ENCODE measurements around the gene CSF1R. TPM values are rescaled to one million over a fixed set of nuclear protein-coding genes. Genes with fewer than 3 reads are reported as not detected.

The CSF1R gene
- polyA plus RNA-seq, 4 donors, result 4.1 to 31.1 (median 6.1) TPM

DNA sequence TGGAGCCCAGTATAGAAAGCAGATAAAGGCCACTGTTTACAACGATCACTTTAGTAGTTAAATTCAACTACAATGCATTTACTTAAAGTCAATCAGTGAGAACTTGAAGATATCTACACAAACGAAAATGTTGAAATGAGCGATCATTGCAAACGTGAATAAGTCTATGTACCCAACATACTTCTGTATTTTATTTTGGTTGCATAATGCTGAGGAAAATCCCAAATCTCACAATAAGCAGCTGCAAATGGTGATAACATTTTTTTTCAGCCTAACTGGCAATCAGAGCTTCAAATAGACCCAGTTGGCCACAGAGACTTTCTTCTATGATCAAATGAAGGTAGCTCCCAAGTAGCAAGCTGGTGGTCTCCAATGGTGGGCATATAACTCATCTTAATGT is 37.2 kb upstream of the CSF1R start:
- H3K36me3 ChIP-seq (ENCODE audit: control insufficient read depth in 3 of 3, insufficient read depth in 2 of 3, low read depth in 1 of 3, low read length in 3 of 3), result peaks cover 0 to 52% (median 0%) of the 10 kb centered on the region in 3 donors
- H3K4me1 ChIP-seq (ENCODE audit: control insufficient read depth in 3 of 3, insufficient read depth in 2 of 3, low read depth in 1 of 3, low read length in 2 of 3), result peaks cover 0 to 19% (median 0%) of the 10 kb centered on the region in 3 donors
- H3K27ac ChIP-seq (ENCODE audit: low read depth in 1 of 3, low read length in 2 of 3), result no peak overlapping the region
- H3K27me3 ChIP-seq (ENCODE audit: control insufficient read depth in 3 of 3, insufficient read depth in 3 of 3, low read length in 3 of 3), result no peaks in the 10 kb centered on the region
- DNase-seq, result no peak
- 76 to 85% (median 80%) methylated on average over 4 of the region's 4 CpGs for WGBS, 3 donors
- H3K4me3 ChIP-seq (ENCODE audit: low read depth in 1 of 3, low read length in 3 of 3), result no peak overlapping the region
- no peak for FAIRE-seq
- H3K9me3 ChIP-seq (ENCODE audit: control insufficient read depth in 2 of 2, insufficient read depth in 1 of 2, low read depth in 1 of 2, low read length in 1 of 2), result no peaks in the 10 kb centered on the region

DNA sequence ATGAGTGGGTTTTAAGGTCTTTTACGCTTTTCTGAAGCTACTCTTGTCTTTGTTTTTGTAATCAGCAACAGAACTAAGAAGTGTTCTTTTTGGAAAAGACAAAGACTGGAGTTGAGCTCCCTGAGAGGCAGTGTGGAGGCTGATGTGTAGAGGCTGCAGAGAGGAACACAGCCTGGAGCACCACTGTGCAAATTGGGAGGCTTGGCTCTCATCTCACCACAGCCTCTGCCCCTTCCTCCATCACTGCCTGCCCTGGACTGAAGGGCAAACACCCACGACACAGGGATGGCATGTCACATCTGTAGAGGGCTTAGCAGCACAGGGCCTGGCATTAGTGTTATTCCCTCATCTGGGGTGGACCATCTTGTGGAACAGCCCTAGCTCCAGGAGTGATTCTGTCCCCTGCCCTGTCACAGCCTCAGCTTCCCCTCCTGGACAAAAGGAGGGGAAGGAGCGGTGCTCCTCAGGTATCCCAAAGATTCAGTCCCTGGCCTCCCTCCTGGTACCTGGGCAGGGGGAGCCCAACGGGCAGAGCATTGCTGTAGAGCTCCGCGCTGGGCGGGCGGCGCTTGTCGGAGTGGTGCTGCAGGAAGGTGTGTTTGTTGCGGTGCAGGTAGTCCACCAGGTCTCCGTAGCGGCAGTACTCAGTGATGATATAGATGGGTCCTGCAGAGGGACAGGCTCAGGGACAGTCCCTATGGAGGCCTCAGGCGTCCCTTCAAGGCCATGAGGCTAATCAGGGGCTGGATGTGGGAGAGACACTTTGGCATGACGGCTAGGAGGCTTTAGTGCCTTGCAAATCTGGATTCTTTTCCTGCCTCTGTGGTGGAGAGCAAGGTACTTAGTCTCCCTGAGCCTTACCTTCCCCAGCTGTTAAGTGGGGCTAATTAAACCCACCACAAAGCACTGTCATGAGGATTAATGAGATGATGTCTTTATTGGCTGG is 36.5 kb upstream of the CSF1R start:
- Histone ChIP-seq H3K9me3 (ENCODE audit: control insufficient read depth in 2 of 2, insufficient read depth in 1 of 2, low read depth in 1 of 2, low read length in 1 of 2) (no peaks in the 10 kb centered on the region), H3K36me3 (ENCODE audit: control insufficient read depth in 3 of 3, insufficient read depth in 2 of 3, low read depth in 1 of 3, low read length in 3 of 3) (peaks cover 0 to 54% (median 0%) of the 10 kb centered on the region in 3 donors), H3K27me3 (ENCODE audit: control insufficient read depth in 3 of 3, insufficient read depth in 3 of 3, low read length in 3 of 3) (no peaks in the 10 kb centered on the region), H3K4me1 (ENCODE audit: control insufficient read depth in 3 of 3, insufficient read depth in 2 of 3, low read depth in 1 of 3, low read length in 2 of 3) (peaks cover 0 to 19% (median 0%) of the 10 kb centered on the region in 3 donors), H3K27ac (ENCODE audit: low read depth in 1 of 3, low read length in 2 of 3) (peak overlapping the region in 1 of 3 donors; percentile 19), H3K4me3 (ENCODE audit: low read depth in 1 of 3, low read length in 3 of 3) (no peak overlapping the region)
- DNase-seq (no peak), FAIRE-seq (no peak)
- 80 to 86% (median 83%) methylated on average over 15 of the region's 15 CpGs for WGBS, 3 donors

GRCh38 chr5:150122158-150122510 is 35.8 kb upstream of the CSF1R start:
- H3K36me3 ChIP-seq (ENCODE audit: control insufficient read depth in 3 of 3, insufficient read depth in 2 of 3, low read depth in 1 of 3, low read length in 3 of 3), result peaks cover 0 to 53% (median 0%) of the 10 kb centered on the region in 3 donors
- FAIRE-seq (no peak), DNase-seq (peak; percentile 92 to 97)
- H3K4me1 ChIP-seq (ENCODE audit: control insufficient read depth in 3 of 3, insufficient read depth in 2 of 3, low read depth in 1 of 3, low read length in 2 of 3), result peaks cover 0 to 19% (median 0%) of the 10 kb centered on the region in 3 donors
- H3K27me3 ChIP-seq (ENCODE audit: control insufficient read depth in 3 of 3, insufficient read depth in 3 of 3, low read length in 3 of 3), result no peaks in the 10 kb centered on the region
- H3K4me3 ChIP-seq (ENCODE audit: low read depth in 1 of 3, low read length in 3 of 3), result no peak overlapping the region
- H3K9me3 ChIP-seq (ENCODE audit: control insufficient read depth in 2 of 2, insufficient read depth in 1 of 2, low read depth in 1 of 2, low read length in 1 of 2), result no peaks in the 10 kb centered on the region
- 8 to 45% (median 19%) methylated on average over 5 of the region's 5 CpGs for WGBS, 3 donors
- H3K27ac ChIP-seq (ENCODE audit: low read depth in 1 of 3, low read length in 2 of 3), result no peak overlapping the region

DNA sequence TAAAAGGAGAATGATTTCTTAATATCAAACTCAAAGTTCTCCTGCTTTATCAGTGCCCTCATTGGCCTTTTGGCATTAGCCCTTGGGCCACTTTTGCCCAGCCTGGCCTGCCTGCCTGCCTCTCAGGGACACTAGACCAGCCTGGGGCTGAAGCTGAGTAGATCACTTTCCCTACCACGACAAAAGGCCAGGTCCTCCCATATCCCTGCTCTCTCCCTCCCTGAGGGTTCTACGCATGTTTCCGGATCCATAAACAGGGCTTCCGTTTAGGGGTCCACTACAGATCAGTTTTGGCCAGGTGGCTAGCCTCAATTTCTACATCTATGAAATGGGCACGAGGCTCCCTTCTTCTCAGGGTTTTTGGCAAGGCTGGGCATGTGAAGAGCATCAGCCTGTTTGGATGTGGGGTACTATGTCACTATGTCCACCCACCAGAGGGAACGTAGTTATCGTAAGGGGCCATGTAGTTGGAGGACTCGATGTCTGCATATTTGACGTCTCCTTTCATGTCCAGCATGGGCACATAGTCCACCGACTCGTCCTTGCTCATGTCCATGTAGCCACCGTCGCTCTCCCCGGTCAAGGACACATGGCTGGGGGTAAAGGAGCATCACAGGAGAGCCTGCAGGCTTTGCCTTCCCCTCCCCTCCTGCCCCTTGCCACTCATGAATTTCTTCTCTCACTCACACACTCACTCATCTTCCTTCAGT is 35.2 kb upstream of the CSF1R start:
- H3K27me3 ChIP-seq (ENCODE audit: control insufficient read depth in 3 of 3, insufficient read depth in 3 of 3, low read length in 3 of 3), result no peaks in the 10 kb centered on the region
- no peak overlapping the region for H3K4me3 ChIP-seq (ENCODE audit: low read depth in 1 of 3, low read length in 3 of 3)
- no peak for DNase-seq
- H3K27ac ChIP-seq (ENCODE audit: low read depth in 1 of 3, low read length in 2 of 3), result no peak overlapping the region
- no peak for FAIRE-seq
- H3K4me1 ChIP-seq (ENCODE audit: control insufficient read depth in 3 of 3, insufficient read depth in 2 of 3, low read depth in 1 of 3, low read length in 2 of 3), result peaks cover 0 to 19% (median 0%) of the 10 kb centered on the region in 3 donors
- 66 to 86% (median 76%) methylated on average over 14 of the region's 14 CpGs for WGBS, 3 donors
- no peaks in the 10 kb centered on the region for H3K9me3 ChIP-seq (ENCODE audit: control insufficient read depth in 2 of 2, insufficient read depth in 1 of 2, low read depth in 1 of 2, low read length in 1 of 2)
- H3K36me3 ChIP-seq (ENCODE audit: control insufficient read depth in 3 of 3, insufficient read depth in 2 of 3, low read depth in 1 of 3, low read length in 3 of 3), result peaks cover 0 to 48% (median 0%) of the 10 kb centered on the region in 3 donors

DNA sequence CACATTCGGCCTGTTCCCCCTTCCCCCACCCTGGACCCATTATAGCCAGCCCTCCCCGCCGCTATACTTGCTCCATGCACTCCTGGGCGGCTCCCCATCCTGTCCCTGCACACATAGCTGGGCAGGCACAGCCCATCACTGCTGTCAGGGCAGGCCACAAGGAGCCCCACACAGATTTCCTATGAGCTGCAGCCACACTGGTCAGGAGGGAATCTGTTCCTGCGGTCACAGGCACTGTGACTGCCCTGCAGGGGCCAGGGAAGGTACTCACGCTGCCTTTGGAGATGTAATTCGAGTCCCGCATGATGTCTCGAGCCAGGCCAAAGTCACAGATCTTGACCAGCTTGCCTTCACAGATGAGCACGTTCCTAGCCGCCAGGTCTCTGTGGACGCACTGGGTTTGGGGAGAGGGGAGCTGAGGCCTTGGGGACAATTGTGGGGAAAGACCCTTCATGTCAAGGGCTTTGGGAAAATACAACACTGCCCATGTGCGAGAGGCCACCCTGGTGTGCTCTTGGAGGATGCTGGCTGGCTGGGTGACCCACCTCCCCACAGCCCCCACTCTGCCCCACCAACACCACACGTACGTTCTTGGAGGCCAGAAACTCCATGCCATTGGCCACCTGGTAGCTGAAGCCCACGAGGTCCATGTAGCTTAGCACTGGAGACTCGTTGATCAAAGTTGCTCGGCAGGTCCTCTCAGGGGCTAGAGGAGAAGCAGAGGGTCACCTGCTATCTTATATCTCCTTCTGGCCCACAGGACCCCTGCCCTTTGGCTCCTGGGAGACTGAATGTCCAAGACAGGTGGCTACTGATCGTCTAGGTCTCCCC is 34.5 kb upstream of the CSF1R start:
- H3K9me3 ChIP-seq (ENCODE audit: control insufficient read depth in 2 of 2, insufficient read depth in 1 of 2, low read depth in 1 of 2, low read length in 1 of 2), result no peaks in the 10 kb centered on the region
- H3K27me3 ChIP-seq (ENCODE audit: control insufficient read depth in 3 of 3, insufficient read depth in 3 of 3, low read length in 3 of 3), result no peaks in the 10 kb centered on the region
- H3K4me1 ChIP-seq (ENCODE audit: control insufficient read depth in 3 of 3, insufficient read depth in 2 of 3, low read depth in 1 of 3, low read length in 2 of 3), result peaks cover 0 to 19% (median 0%) of the 10 kb centered on the region in 3 donors
- H3K4me3 ChIP-seq (ENCODE audit: low read depth in 1 of 3, low read length in 3 of 3), result no peak overlapping the region
- DNase-seq (no peak), FAIRE-seq (no peak)
- WGBS, 3 donors, result 80 to 86% (median 84%) methylated on average over 19 of the region's 19 CpGs
- H3K36me3 ChIP-seq (ENCODE audit: control insufficient read depth in 3 of 3, insufficient read depth in 2 of 3, low read depth in 1 of 3, low read length in 3 of 3), result peaks cover 0 to 43% (median 0%) of the 10 kb centered on the region in 3 donors
- no peak overlapping the region for H3K27ac ChIP-seq (ENCODE audit: low read depth in 1 of 3, low read length in 2 of 3)

DNA sequence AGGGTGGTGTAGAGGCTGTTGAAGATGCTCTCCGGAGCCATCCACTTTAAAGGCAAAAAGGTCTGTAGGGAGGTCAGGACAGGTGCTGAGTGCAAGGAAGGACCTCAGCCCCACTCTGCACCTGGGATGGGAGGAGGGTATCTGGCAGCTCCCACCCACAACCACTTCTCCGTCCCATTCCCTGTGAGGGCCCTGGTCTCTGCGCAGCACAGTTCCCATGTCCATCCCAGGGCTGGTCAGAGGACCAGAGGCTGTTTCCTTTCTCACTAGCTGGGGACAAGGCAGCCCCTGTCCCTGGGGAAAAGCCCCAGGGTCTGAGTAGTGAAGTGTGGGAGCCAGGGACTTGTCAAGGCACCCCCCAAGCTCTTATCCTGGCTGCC is 33.7 kb upstream of the CSF1R start:
- DNase-seq (no peak), FAIRE-seq (no peak)
- Histone ChIP-seq H3K4me3 (ENCODE audit: low read depth in 1 of 3, low read length in 3 of 3) (no peak overlapping the region), H3K36me3 (ENCODE audit: control insufficient read depth in 3 of 3, insufficient read depth in 2 of 3, low read depth in 1 of 3, low read length in 3 of 3) (peaks cover 0 to 41% (median 0%) of the 10 kb centered on the region in 3 donors), H3K9me3 (ENCODE audit: control insufficient read depth in 2 of 2, insufficient read depth in 1 of 2, low read depth in 1 of 2, low read length in 1 of 2) (no peaks in the 10 kb centered on the region), H3K27ac (ENCODE audit: low read depth in 1 of 3, low read length in 2 of 3) (no peak overlapping the region), H3K4me1 (ENCODE audit: control insufficient read depth in 3 of 3, insufficient read depth in 2 of 3, low read depth in 1 of 3, low read length in 2 of 3) (peaks cover 0 to 19% (median 0%) of the 10 kb centered on the region in 3 donors), H3K27me3 (ENCODE audit: control insufficient read depth in 3 of 3, insufficient read depth in 3 of 3, low read length in 3 of 3) (no peaks in the 10 kb centered on the region)
- WGBS, 3 donors, result 90 to 100% (median 95%) methylated on average over 3 of the region's 3 CpGs

DNA sequence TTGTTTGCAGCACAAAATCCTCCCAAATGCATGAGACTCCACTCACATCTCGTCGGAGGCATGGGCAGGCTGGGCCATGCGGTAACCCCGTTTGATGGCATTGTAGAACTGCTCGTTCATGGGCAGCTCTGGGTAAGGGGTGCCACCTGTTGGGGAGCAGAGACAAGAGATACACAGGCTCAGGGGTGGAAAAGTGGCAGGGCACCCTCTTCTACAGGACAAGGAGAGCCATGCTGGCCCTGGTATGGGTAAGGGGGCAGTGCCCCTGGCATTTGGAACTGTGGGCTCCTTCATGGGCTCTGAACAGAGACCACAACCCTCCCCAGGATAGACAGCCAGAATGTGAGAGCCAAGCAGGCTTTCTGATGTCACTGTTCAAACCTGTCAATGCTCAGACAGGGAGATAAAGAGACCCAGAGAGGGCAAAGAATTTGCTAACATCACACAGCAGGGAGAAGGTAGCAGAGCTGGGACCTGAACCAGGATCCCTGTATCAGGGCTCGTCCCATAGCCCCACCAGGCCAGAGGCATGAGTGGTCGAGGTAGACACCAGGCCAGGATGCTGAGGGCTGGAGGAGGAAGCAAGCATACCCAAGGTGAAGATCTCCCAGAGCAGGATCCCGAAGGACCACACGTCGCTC is 33.2 kb upstream of the CSF1R start:
- no peak overlapping the region for H3K27ac ChIP-seq (ENCODE audit: low read depth in 1 of 3, low read length in 2 of 3)
- WGBS, 3 donors, result 77 to 83% (median 78%) methylated on average over 10 of the region's 10 CpGs
- DNase-seq, result no peak
- peaks cover 0 to 18% (median 0%) of the 10 kb centered on the region in 3 donors for H3K4me1 ChIP-seq (ENCODE audit: control insufficient read depth in 3 of 3, insufficient read depth in 2 of 3, low read depth in 1 of 3, low read length in 2 of 3)
- no peaks in the 10 kb centered on the region for H3K27me3 ChIP-seq (ENCODE audit: control insufficient read depth in 3 of 3, insufficient read depth in 3 of 3, low read length in 3 of 3)
- H3K36me3 ChIP-seq (ENCODE audit: control insufficient read depth in 3 of 3, insufficient read depth in 2 of 3, low read depth in 1 of 3, low read length in 3 of 3), result peaks cover 0 to 40% (median 0%) of the 10 kb centered on the region in 3 donors
- FAIRE-seq, result no peak
- no peaks in the 10 kb centered on the region for H3K9me3 ChIP-seq (ENCODE audit: control insufficient read depth in 2 of 2, insufficient read depth in 1 of 2, low read depth in 1 of 2, low read length in 1 of 2)
- H3K4me3 ChIP-seq (ENCODE audit: low read depth in 1 of 3, low read length in 3 of 3), result no peak overlapping the region
